Osteocyte (in vitro differentiated cells): ENCODE data around the gene HECTD3. TPM values are rescaled to one million over a fixed set of nuclear protein-coding genes. Genes with fewer than 3 reads are reported as not detected.

Source experiments
- DNase-seq: peaks from one replicate; pipeline ENCODE4 v3.0.0; 2021; ENCODE audit warnings: mixed read lengths; ENCODE audit not compliant: unreplicated experiment; ENCODE audit errors: extremely low spot score
- H3K27ac Mint-ChIP-seq: one replicate; pipeline ENCODE4 v1.8.0; 2021; ENCODE audit warnings: mild to moderate bottlenecking, mixed read lengths; ENCODE audit not compliant: unreplicated experiment
- H3K27me3 Mint-ChIP-seq: one replicate; pipeline ENCODE4 v1.8.0; 2021; ENCODE audit warnings: mixed read lengths; ENCODE audit not compliant: unreplicated experiment
- H3K36me3 Mint-ChIP-seq: one replicate; pipeline ENCODE4 v1.8.0; 2021; ENCODE audit warnings: mixed read lengths; ENCODE audit not compliant: unreplicated experiment
- H3K4me1 Mint-ChIP-seq: one replicate; pipeline ENCODE4 v1.8.0; 2021; ENCODE audit warnings: mixed read lengths; ENCODE audit not compliant: unreplicated experiment
- H3K4me3 Mint-ChIP-seq: one replicate; pipeline ENCODE4 v1.8.0; 2021; ENCODE audit warnings: mild to moderate bottlenecking, moderate library complexity, mixed read lengths; ENCODE audit not compliant: unreplicated experiment
- H3K9me3 Mint-ChIP-seq: one replicate; pipeline ENCODE4 v1.8.0; 2021; ENCODE audit warnings: mixed read lengths; ENCODE audit not compliant: unreplicated experiment
- total RNA-seq: library from RNA; stranded (reverse); gene quantifications from 2 replicates; pipeline ENCODE4 v1.2.1, GENCODE V29; 2021
- TF ChIP-seq, protein P1 (sequence below): fragments of 200-600 bp; sonication (generic); IDR thresholded peaks from 2 replicates; pipeline ENCODE4 v1.5.0; 2021; ENCODE audit warnings: antibody characterized with exemption, mild to moderate bottlenecking, moderate library complexity

The HECTD3 gene
- total RNA-seq, 1 donor from 2014 or later, result 49.4 TPM

DNA sequence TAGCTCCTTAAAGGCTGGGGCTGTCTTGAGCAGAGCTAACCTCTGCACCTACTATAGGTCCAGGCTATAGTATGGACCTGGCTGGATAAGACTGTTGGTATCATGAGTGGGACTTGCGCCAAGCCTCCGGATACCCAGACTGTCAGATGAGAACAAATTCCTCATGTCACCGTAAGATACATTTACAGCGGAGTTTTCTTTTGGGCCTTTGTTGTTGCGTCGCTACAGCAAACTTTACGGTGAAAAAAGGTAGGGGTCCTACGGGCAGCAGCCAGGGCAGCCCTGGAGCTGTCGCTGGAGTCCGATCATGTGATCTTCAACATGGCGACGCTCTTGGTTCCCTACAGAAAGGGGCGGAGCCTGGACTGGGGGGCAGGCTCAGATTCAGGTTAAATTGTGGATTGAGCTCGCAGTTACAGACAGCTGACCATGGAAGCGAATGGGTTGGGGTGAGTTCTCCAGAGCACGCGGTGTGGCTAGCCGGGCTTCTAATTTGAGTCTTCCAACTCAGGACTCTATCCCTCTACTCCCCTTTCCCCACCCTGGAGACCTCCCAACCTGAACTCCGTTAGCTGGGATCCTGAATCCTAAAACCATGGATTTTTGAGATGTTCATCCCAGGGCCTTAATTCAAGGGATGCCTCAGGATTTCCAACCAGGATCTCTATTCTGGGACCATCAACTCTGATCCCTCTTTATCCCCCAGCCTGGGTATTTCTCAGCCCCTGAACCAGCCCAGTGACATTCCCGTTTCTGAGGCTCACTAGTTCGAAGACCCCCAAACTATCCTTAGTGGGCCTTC lies 914 bp upstream of the HECTD3 start, which contains the start of gene UROD:
Gene UROD (plus strand): TSS at position 418 of the 802 bp plus-strand sequence. CDS start 12 bp downstream, at position 430.
- H3K4me1 Mint-ChIP-seq, result peaks cover 38% of the 10 kb centered on the region
- DNase-seq, result peak; percentile 95
- peak within 1 kb of the TSS; percentile 88 for H3K4me3 Mint-ChIP-seq
- peak within 1 kb of the TSS; percentile 96 for H3K27ac Mint-ChIP-seq
- TF ChIP-seq, protein P1, sequence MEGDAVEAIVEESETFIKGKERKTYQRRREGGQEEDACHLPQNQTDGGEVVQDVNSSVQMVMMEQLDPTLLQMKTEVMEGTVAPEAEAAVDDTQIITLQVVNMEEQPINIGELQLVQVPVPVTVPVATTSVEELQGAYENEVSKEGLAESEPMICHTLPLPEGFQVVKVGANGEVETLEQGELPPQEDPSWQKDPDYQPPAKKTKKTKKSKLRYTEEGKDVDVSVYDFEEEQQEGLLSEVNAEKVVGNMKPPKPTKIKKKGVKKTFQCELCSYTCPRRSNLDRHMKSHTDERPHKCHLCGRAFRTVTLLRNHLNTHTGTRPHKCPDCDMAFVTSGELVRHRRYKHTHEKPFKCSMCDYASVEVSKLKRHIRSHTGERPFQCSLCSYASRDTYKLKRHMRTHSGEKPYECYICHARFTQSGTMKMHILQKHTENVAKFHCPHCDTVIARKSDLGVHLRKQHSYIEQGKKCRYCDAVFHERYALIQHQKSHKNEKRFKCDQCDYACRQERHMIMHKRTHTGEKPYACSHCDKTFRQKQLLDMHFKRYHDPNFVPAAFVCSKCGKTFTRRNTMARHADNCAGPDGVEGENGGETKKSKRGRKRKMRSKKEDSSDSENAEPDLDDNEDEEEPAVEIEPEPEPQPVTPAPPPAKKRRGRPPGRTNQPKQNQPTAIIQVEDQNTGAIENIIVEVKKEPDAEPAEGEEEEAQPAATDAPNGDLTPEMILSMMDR, result no peak
- no peaks in the 10 kb centered on the region for H3K27me3 Mint-ChIP-seq
- no peaks in the 10 kb centered on the region for H3K9me3 Mint-ChIP-seq
- H3K36me3 Mint-ChIP-seq, result peaks cover 20% of the 10 kb centered on the region

DNA sequence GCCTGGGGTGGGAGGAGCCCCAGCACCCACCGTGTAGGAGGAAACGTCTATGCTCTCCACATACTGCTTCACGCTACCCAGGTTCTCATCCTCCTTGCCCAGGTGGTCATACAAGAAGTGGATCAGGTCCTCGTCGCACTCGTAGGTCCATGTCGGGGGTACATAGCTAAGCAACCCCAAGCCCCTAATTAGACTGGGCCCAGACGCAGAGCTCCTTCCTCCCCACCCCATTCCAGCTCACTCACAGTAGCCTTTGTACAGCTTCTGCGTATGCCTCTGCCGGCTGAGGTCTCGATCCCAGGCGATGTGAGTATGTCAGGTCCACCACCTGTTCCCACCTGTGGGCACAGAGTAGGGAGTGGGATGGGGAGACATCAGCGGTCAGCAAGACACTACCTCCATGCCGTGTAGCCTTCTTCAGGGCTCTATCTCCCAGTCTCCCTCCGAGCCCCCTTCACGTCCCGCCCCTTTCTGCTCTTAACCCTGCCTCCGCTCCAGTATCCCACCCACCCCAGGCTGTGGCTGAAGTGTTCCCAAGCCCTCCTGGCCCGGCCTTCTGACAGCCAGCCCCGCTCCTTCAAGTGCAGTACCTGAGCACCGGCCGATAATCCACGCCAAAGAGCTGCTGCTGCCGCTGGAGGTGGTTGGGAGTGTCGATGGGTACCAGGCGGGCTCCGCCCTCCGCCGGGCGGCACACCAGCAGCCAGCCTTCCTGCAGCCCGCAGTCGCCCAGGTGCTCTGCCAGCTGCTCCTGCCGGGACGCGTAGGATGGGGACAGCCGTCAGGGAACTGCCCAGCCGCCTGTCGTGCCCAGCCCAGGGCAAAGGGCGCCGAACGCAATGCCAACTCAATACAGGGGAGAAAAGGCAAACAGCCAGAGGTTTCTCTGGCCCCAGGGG lies 919 bp downstream of the HECTD3 start:
- H3K4me3 Mint-ChIP-seq, result peak overlapping the region; percentile 88
- H3K4me1 Mint-ChIP-seq, result peaks cover 38% of the 10 kb centered on the region
- H3K27me3 Mint-ChIP-seq, result no peaks in the 10 kb centered on the region
- peak; percentile 77 for DNase-seq
- H3K9me3 Mint-ChIP-seq, result no peaks in the 10 kb centered on the region
- H3K27ac Mint-ChIP-seq, result peak overlapping the region; percentile 50
- H3K36me3 Mint-ChIP-seq, result peaks cover 32% of the 10 kb centered on the region
- TF ChIP-seq, protein P1, result no peak

DNA sequence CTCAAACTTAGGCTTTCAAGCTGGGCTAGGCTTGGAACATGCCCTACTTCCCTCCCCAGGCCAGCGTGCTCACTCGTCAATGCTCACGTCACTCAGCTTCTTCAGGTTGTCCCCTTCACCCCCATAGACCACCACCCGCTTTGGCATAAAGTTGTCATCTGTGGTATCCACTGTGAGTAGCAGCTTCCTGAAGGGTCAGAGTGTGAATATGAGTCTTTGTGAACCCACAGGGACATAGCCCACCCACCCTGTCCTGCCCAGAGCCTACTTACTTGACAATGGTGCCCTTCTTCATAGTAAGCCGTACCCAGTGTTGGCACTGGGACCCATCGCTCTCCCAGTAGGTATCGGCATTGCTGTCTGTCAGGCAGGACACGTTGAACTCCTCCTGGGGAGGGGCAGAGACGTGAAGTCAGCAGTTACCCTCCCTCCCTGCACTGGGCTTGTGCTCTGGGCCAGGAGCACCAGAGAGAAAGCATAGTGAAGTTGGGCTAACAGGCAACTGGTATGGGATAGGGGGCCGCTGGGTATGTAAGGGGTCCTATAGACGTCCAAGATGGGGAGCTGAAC lies 1.7 kb downstream of the HECTD3 start:
- Mint-ChIP-seq H3K4me1 (peaks cover 32% of the 10 kb centered on the region), H3K9me3 (no peaks in the 10 kb centered on the region)
- DNase-seq, result peak; percentile 65

DNA sequence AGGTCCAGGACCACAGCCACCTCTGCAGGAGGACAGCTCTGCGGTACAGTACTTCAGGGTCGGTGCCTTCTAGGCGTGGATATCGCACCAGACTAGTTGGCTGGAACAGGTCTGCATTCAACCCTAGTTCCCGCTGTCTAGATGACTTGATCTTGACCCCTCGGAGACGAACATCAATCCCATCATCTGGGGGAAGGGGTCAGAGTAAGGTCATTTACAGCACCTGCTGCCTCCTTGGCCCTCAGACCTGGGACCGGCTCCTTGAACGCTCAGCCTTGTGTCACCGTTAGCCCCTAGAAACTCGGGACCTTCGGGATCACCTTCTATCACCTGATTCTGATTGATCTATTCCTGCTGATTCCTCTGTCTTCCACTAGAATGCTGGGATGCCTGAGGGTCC lies 2.6 kb downstream of the HECTD3 start:
- H3K4me1 Mint-ChIP-seq, result peaks cover 25% of the 10 kb centered on the region
- no peak overlapping the region for H3K27ac Mint-ChIP-seq
- TF ChIP-seq, protein P1, result no peak
- H3K27me3 Mint-ChIP-seq, result no peaks in the 10 kb centered on the region
- peaks cover 33% of the 10 kb centered on the region for H3K36me3 Mint-ChIP-seq
- peak; percentile 57 for DNase-seq
- H3K9me3 Mint-ChIP-seq, result no peaks in the 10 kb centered on the region
- peak overlapping the region; percentile 4 for H3K4me3 Mint-ChIP-seq

More for the DNA sequence above, 1.7 kb downstream of the HECTD3 start:
- no peaks in the 10 kb centered on the region for H3K27me3 Mint-ChIP-seq
- peak overlapping the region; percentile 88 for H3K4me3 Mint-ChIP-seq
- H3K36me3 Mint-ChIP-seq, result peaks cover 35% of the 10 kb centered on the region
- H3K27ac Mint-ChIP-seq, result no peak overlapping the region
- TF ChIP-seq, protein P1, result no peak
